Endothelial cell of umbilical vein (primary cell): Measurements from ENCODE around the gene PLAAT1. TPM values are rescaled to one million over a fixed set of nuclear protein-coding genes. Genes with fewer than 3 reads are reported as not detected.

Experiments used
- BruUV-seq: library from RNA; stranded (reverse); fragments of 400-500 nt; replicated peaks from 2 replicates; lab custom pipeline; 2021; lab: Mats Ljungman, UMichigan
- CTCF ChIA-PET: fragments of 300-600, 350-600 bp; sonication (Branson Sonifier 250); formaldehyde crosslinking; loops from one replicate; lab custom pipeline; 2021; ENCODE audit warnings: antibody characterized with exemption, inconsistent platforms; lab: Charles Lee
- POLR2A ChIA-PET: fragments of 300-600, 350-600 bp; sonication (Branson Sonifier 250); formaldehyde crosslinking; loops from one replicate; lab custom pipeline; 2021; ENCODE audit warnings: antibody characterized with exemption, inconsistent platforms; lab: Charles Lee
- DNase-seq: peaks from one replicate; pipeline ENCODE4 v3.0.0-alpha.2; 2011; ENCODE audit warnings: low read depth, low spot score
- FAIRE-seq: peaks from 2 replicates; lab custom pipeline; 2011; peaks lifted over from hg19 to GRCh38; lab: Jason Lieb, UNC
- H2AFZ ChIP-seq: 2 replicates; pipeline ENCODE4 v1.6.0; 2012; ENCODE audit warnings: low read depth, low read length, control low read depth, inconsistent platforms
- H3K27ac ChIP-seq: 2 replicates; pipeline ENCODE4 v1.5.1; 2011; ENCODE audit warnings: low read depth, mild to moderate bottlenecking, control low read depth, low read length, moderate library complexity; ENCODE audit not compliant: insufficient read depth
- H3K27me3 ChIP-seq, 2 experiments: 2 replicates each; pipeline versions ENCODE4 v1.6.0 to v1.6.1; 2011; ENCODE audit warnings: low read length in 2 of 2, mixed read lengths in 1 of 2; ENCODE audit not compliant: control insufficient read depth in 2 of 2, insufficient read depth in 2 of 2
- H3K36me3 ChIP-seq, 2 experiments: 2 replicates in 1 of 2; 3 replicates in 1 of 2; pipeline ENCODE4 v1.5.1; 2011; ENCODE audit warnings: low read length in 2 of 2, mild to moderate bottlenecking in 1 of 2, moderate library complexity in 1 of 2; ENCODE audit not compliant: control insufficient read depth in 2 of 2, insufficient read depth in 2 of 2; ENCODE audit errors: extremely low read depth in 1 of 2
- H3K4me1 ChIP-seq: 3 replicates; pipeline ENCODE4 v1.5.1; 2011; ENCODE audit warnings: mild to moderate bottlenecking, low read length; ENCODE audit not compliant: control insufficient read depth, insufficient read depth; ENCODE audit errors: extremely low read depth
- H3K4me2 ChIP-seq: 2 replicates; pipeline ENCODE4 v1.6.1; 2011; ENCODE audit warnings: low read length, control low read depth, mixed read lengths; ENCODE audit not compliant: insufficient read depth
- H3K4me3 ChIP-seq, 3 experiments: fragments of 200-600 bp in 1 of 3; sonication (generic), shearing (Covaris generic) in 1 of 3; replicated peaks in 1 of 3; 2 replicates each; pipeline ENCODE4 v1.5.1; 2011 to 2016; ENCODE audit warnings: control low read depth in 3 of 3, low read length in 3 of 3, mild to moderate bottlenecking in 2 of 3, inconsistent platforms in 1 of 3, low read depth in 1 of 3, moderate library complexity in 1 of 3; ENCODE audit not compliant: insufficient read depth in 1 of 3
- H3K79me2 ChIP-seq: 2 replicates; pipeline ENCODE4 v1.6.0; 2012; ENCODE audit warnings: low read length, inconsistent platforms; ENCODE audit not compliant: control insufficient read depth, insufficient read depth
- H3K9ac ChIP-seq: replicated peaks from 2 replicates; pipeline ENCODE3; 2011; ENCODE audit warnings: low read length, control low read depth; ENCODE audit not compliant: insufficient read depth; ENCODE audit errors: extremely low read depth
- H3K9me1 ChIP-seq: replicated peaks from 3 replicates; pipeline ENCODE4 v1.6.0; 2011; ENCODE audit warnings: mild to moderate bottlenecking, low read length; ENCODE audit not compliant: control insufficient read depth, insufficient read depth; ENCODE audit errors: extremely low read depth
- H3K9me3 ChIP-seq: replicated peaks from 2 replicates; pipeline ENCODE4 v1.5.1; 2012; ENCODE audit warnings: low read length, inconsistent platforms; ENCODE audit not compliant: control insufficient read depth, insufficient read depth
- H4K20me1 ChIP-seq: replicated peaks from 2 replicates; pipeline ENCODE3; 2011; ENCODE audit warnings: mild to moderate bottlenecking, low read length; ENCODE audit not compliant: control insufficient read depth, insufficient read depth; ENCODE audit errors: extremely low read depth
- CTCF ChIP-seq, 2 donors: IDR thresholded peaks; 1 replicate in 1 of 2; 2 replicates in 1 of 2; pipeline ENCODE4 v1.5.1; 2011; ENCODE audit warnings: low read length in 2 of 2, mild to moderate bottlenecking in 2 of 2, moderate library complexity in 2 of 2, control low read depth in 1 of 2, inconsistent platforms in 1 of 2, low read depth in 1 of 2; ENCODE audit not compliant: insufficient read depth in 1 of 2; ENCODE audit errors: extremely low read depth in 1 of 2
- EZH2 ChIP-seq: IDR thresholded peaks from 2 replicates; pipeline ENCODE4 v1.6.1; 2012; ENCODE audit warnings: borderline replicate concordance, low read depth, mild to moderate bottlenecking, moderate library complexity, low read length, inconsistent platforms; ENCODE audit not compliant: severe bottlenecking
- FOS ChIP-seq: IDR thresholded peaks from 2 replicates; pipeline ENCODE4 v1.6.1; 2011; ENCODE audit warnings: mild to moderate bottlenecking, low read length, moderate library complexity, borderline replicate concordance; ENCODE audit not compliant: insufficient read depth
- GATA2 ChIP-seq: IDR thresholded peaks from 2 replicates; pipeline ENCODE4 v1.7.0; 2011; ENCODE audit warnings: low read depth, mild to moderate bottlenecking, moderate library complexity, mixed read lengths, low read length; ENCODE audit not compliant: insufficient read length, insufficient read depth
- JUN ChIP-seq: IDR thresholded peaks from 2 replicates; pipeline ENCODE4 v1.6.1; 2011; ENCODE audit warnings: borderline replicate concordance, low read depth; ENCODE audit not compliant: insufficient read length, insufficient read depth
- MAX ChIP-seq: IDR thresholded peaks from 2 replicates; pipeline ENCODE4 v1.6.1; 2011; ENCODE audit not compliant: insufficient read depth, insufficient read length
- MYC ChIP-seq: IDR thresholded peaks from one replicate; pipeline ENCODE4 v1.6.1; 2011; ENCODE audit warnings: mild to moderate bottlenecking, low read depth, low read length
- POLR2A ChIP-seq: IDR thresholded peaks from 2 replicates; pipeline ENCODE4 v1.6.1; 2012; ENCODE audit warnings: low read depth, mild to moderate bottlenecking, control low read depth, low read length
- POLR2AphosphoS5 ChIP-seq: IDR thresholded peaks from 2 replicates; pipeline ENCODE4 v1.6.1; 2012; ENCODE audit warnings: low read depth, mild to moderate bottlenecking, control low read depth, low read length, moderate library complexity; ENCODE audit not compliant: insufficient read depth
- dilution Hi-C: fragments of 300-500 bp; cut with MboI; formaldehyde crosslinking; loops from one replicate; pipeline ENCODE4 v1.15.0; 2019; ENCODE audit warnings: low sequenced_read_pairs; ENCODE audit not compliant: extremely low pct_ligation_motif_present
- intact Hi-C: fragments of 100-400 bp; cut with micrococcal nuclease; formaldehyde crosslinking; loops from one replicate; pipeline ENCODE4 v1.10.0; 2022
- polyA plus RNA-seq, 4 experiments: library from polyadenylated mRNA; depleted of rRNA in 3 of 4; stranded (reverse) in 3 of 4; unstranded in 1 of 4; fragments of >200 nt; gene quantifications; 2 replicates each; pipeline versions ENCODE4 v1.2.1 to v1.2.3, GENCODE V29; 2011 to 2012; ENCODE audit warnings: missing spikeins in 1 of 4
- total RNA-seq: library from RNA; stranded (reverse); gene quantifications from 2 replicates; pipeline ENCODE4 v1.2.3, GENCODE V29; 2021

Gene PLAAT1
- total and polyA plus RNA-seq, 2 donors (not counting 3 experiments of a cell fraction or from before 2014, with no cell fraction given) = 0.58 to 0.75 TPM

GRCh38 chr3:193211984-193212383, 29.0 kb upstream of the PLAAT1 start:
- no peak overlapping the region for H2AFZ ChIP-seq
- ChIA-PET POLR2A (no interaction called here), CTCF (no interaction called here)
- dilution Hi-C loops (no loop called here), intact Hi-C loops (no loop called here)
- no peaks in the 10 kb centered on the region for H3K4me1 ChIP-seq
- no peak overlapping the region for H3K4me3 ChIP-seq
- no peaks in the 10 kb centered on the region for H3K27me3 ChIP-seq
- BruUV-seq = no TSS peak
- H3K79me2 ChIP-seq = no peaks in the 10 kb centered on the region
- H3K4me2 ChIP-seq = no peak overlapping the region
- H3K9ac ChIP-seq = no peak overlapping the region
- no peak for FAIRE-seq
- DNase-seq = no peak
- TF ChIP-seq FOS (no peak), EZH2 (no peak), POLR2AphosphoS5 (no peak), GATA2 (no peak), JUN (no peak), MYC (no peak), MAX (no peak), POLR2A (no peak), CTCF (IDR thresholded peaks at IDR 0.05; ENCODE audit: extremely low read depth in 1 of 2, insufficient read depth in 1 of 2, low read depth in 1 of 2, low read length in 2 of 2) (no peak)
- no peaks in the 10 kb centered on the region for H3K36me3 ChIP-seq
- H3K9me3 ChIP-seq = no peaks in the 10 kb centered on the region
- no peak overlapping the region for H3K27ac ChIP-seq
- H3K9me1 ChIP-seq = no peaks in the 10 kb centered on the region
- no peaks in the 10 kb centered on the region for H4K20me1 ChIP-seq
